COR-L47 (cell line): Measurements from ENCODE around the gene TBC1D12.
"Not testable (repeated sequence)": the region's sequence is repeated elsewhere in the genome, so short reads cannot be mapped to it uniquely, and the experiment has no call there.

Experiments
- DNase-seq: peaks from one replicate; lab custom pipeline; 2025; lab: John Stamatoyannopoulos, UW

TBC1D12 gene

DNA sequence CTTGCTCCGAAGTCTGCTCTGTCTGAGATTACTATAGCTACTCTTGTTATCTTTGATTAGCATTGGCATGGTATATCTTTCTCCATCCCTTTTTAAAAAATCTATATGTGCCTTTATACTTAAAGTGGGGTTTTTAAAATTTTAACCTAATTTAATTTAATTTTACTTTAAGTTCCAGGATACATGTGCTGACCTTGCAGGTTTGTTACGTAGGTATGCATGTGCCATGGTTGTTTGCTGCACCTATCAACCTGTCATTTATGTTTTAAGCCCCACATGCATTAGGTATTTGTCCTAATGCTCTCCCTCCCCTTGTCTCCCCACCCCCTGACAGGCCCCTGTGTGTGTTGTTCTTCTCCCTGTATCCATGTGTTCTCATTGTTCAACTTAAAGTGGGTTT lies 54.6 kb downstream of the TBC1D12 start:
- no peak for DNase-seq

DNA sequence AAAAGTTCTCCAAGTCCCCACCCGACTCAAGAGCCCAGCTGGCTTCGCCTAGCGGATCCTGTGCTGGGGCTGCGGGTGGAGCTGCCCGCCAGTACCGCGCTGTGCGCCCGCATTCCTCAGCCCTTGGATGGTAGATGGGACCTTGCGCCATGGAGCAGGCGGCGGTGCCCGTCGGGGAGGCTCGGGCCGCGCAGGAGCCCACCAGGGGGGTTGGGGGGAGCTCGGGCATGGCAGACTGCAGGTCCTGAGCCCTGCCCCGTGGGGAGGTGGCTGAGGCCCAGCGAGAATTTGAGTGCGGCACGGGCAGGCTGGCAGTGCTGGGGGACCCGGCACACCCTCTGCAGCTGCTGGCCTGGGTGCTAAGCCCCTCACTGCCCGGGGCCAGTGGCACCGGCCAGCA lies 57.0 kb downstream of the TBC1D12 start:
- no peak for DNase-seq

DNA sequence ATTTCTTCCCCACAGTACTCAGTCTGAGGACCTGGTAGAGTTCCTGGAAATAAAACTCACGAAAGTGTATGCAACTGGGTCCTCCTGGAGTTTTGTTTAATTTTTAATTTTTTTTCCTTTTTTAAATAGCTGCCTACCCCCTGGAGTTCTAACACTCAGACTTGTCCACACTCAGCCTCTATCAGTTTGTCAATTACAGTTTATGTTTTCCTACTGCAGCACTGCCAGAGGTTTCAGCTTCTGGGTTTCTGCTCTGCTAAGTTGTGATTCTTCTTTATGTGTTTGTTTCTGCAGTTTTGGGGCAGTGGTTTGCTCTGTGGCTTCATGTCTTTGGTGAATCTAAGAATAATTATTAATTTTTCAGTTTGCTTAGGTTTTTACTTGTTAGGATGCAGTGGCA lies 59.2 kb downstream of the TBC1D12 start:
- DNase-seq, result no peak

DNA sequence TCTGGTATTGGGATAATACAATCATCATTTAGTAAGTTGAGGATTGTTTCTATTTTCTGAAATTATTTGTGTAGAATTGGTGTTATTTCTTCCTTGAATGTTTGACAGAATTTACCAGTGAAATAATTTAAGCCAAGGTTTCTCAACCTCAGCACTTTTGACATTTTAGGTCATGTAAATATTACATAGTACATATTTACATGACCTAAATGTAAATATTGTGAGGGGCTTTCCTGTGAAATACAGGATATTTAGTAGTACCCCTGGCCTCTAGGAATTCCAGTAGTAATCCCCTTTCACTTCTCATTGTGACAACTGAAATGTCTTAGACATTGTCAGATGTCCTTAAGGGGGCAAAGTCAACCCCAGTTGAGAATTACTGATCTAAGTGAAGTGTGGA lies 59.8 kb downstream of the TBC1D12 start:
- DNase-seq, result no peak

DNA sequence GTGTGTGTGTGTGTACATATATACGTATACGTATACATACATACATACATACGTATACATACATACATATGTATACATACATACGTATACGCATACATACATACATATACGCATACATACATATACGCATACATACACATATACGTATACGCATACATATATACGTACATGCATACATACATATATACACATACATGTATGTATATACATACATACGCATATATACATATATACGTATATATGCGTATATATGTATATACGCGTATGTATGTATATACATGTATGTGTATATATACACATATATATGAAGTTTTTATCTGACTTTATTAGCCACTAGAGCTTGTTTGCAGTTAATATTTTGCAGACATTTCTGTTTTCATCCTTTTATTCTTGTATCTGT lies 63.3 kb downstream of the TBC1D12 start:
- DNase-seq, result no peak

DNA sequence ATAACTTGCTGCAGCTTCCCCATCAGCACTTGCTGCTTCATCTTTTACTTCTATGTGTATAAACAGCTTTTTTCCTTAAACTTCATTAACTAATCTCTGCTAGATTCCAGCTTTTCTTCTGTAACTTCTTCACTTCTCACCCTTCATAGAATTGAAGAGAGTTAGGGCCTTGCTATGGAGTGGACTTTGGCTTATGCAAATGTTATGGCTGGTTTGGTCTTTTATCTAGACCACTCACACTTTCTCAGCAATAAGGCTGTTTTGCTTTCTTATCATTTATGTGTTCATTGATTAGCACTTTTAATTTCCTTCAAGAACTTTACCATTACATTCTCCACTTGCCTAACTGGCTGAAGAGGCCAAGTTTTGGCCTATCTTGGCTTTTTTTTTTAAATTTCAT lies 79.1 kb downstream of the TBC1D12 start:
- DNase-seq, result no peak

DNA sequence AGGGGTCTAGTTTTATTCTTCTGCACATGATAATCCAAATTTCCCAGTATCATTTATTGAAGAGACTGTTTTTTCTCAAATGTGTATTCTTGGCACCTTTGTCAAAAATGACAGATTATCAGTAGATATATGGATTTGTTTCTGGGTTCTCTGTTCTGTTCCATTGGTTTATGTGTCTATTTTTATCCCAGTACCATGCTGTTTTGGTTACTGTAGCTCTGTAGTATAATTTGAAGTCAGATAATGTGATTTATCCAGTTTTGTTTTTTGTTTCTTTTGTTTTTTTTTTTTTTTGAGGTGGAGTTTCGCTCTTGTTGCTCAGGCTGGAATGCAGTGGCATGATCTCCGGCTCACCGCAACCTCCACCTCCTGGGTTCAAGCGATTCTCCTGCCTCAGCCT lies 81.6 kb downstream of the TBC1D12 start:
- DNase-seq, result no peak

DNA sequence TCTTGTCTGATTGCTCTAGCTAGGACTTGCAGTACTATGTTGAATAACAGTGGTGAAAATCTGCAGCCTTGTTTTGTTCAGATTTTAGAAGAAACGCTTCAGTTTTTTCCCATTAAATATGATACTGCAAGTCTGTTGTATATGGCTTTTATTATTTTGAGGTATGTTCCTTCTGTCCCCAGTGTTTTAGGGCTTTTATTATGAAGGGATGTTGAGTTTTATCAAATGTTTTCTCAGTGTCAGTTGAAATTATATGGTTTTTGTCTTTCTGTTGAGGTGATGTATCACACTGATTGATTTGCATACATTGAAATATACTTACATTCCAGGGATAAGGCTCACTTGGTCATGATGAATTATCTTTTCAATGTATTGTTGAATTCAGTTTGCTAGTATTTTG lies 82.8 kb downstream of the TBC1D12 start:
- no peak for DNase-seq

DNA sequence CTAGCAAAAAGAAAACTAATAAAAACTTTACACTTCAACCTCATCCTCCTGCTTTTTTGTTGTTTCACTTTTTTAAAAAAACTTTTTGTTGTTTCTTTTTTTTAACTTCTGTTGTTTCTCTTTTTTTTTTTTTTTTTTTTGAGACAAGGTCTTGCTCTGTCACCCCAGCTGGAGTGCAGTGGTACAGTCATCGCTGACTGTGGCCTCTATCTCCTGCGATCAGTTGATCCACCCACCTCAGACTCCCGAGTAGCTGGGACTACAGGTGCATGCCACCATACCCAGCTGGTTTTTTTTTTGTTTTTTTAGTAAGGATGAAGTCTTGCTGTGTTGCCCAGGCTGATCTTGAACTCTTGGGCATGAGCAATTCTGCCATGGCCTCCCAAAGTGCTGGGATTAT lies 85.2 kb downstream of the TBC1D12 start:
- DNase-seq, result no peak

DNA sequence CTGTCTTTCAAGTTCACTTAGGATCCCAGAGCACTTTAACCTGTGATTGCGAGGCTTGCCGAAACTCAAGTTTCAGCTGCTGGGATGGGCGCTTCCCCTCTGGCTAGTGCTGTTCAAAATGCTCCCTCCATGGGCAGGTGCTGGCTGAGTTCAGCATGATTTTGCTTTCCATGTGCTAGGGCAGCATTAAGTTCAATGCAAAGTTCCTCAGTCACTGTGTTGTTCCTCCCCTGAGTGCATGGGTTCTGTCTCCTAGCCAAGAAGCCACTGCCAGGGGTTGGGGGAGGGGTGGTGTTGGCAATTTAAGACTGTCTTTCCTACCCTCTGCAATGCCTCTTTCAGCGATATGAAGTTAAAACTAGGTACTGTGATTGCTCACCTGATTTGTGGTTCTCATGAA lies 86.8 kb downstream of the TBC1D12 start:
- no peak for DNase-seq

DNA sequence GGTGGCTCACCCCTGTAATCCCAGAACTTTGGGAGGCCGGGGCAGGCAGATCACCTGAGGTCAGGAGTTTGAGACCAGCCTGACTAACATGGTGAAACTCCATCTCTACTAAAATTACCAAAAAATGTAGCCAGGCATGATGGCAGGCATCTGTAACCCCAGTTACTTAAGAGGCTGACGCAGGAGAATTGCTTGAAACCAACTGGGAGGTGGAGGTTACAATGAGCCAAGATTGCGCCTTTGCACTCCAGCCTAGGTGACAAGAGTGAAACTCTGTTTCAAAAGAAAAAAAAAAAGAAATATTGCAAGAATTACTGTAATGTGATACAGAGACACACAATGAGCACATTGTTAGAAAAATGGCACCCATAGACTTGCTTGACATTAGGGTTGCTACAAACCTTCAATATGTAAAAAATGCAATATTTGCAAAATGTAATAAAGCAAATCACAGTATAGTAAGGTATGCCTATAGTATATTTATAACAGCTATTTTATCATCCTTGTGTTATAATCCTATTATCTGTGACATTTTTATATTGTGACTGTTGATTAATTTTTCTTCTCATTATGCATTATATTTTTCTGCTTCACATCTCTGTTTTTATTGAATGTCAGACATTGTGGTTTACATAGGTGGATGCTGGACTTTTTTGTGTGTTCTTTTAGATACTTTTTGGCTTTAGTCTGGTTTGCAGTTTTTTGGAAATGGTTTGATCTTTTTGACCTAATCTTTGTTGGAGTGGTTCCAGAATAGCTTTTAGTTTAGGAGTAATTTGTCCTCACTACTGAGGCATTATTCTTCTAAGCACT lies 87.8 kb downstream of the TBC1D12 start:
- no peak for DNase-seq

DNA sequence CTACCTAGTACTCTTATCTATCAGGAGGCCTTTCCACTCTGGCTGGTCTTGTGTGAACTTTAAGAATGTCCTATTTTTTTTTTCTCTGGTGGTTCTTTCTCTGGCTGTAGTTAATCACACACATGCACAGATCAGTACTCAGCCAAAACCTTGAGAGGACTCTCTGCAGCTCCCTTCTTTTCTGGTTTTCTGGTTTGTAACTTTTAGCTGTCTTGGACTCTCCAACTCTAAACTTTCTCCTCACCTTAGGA lies 88.4 kb downstream of the TBC1D12 start:
- DNase-seq, result no peak

DNA sequence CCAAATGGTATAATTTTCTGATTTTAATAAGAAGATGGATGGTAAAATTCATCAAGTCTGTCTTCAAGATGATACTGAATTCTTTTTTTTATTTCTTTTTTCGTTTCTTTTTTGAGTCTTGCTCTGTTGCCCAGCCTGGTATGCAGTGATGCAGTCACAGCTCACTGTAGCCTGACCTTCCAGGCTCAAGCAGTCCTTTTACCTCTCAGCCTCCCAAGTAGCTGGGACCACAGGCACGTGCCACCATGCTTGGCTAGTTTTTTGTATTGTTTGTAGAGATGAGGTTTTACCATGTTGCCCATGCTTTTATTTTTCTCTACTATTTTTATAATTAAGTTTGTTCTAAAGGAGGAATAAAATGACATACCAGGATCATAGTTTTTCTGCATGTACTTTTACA lies 91.1 kb downstream of the TBC1D12 start:
- DNase-seq, result no peak

DNA sequence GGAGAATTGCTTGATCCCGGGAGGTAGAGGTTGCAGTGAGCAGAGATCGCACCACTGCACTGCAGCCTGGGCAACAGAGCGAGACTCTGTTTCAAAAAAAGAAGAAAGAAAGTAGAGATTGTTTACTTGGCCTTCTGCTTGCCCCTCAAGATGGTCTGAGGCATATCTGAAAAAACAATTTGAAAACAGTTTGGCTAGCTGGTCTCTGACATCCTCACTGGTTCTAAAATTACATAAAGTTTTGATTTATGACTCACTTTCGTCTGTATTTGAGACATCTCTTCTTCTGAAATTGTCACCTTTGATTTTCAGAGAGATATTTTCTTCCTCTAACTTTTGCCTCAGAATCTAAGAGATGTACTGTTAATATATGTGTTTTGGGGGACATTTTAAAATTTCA lies 93.7 kb downstream of the TBC1D12 start:
- no peak for DNase-seq

DNA sequence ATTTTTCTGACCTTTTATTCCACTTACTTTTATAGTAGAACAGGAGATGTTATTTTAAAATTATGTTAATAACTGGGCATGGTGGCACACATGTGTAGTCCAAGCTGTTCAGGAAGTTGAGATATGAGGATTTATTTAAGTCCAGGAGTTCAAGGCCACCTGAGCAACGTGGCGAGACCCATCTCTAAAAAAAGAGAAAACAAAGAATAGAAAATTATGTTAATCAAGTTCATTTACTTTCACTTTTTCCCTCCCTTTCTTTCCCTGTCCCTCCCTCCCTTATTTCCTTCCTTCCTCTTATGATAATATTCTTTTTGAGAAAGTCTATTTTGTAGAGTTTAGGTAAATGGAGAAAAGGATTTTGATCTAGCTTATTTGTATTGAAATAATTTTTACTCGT lies 94.3 kb downstream of the TBC1D12 start:
- DNase-seq, result no peak

DNA sequence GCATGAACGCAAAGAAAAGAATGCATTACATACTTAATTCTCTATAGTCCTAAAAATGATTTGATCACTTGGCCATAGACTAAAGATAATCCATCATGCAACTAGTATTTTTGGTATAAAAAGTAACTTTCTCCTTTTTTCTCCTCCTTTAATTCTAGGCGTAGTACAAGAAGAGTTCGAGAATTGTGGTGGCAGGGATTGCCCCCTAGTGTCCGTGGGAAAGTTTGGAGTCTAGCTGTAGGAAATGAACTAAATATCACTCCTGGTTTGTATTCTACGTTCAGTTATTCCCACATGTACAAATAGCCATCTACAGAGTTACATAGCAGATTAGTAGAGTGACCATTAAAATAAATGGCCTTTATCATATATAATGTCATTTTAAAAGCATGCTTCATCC lies 97.7 kb downstream of the TBC1D12 start:
- DNase-seq, result no peak

DNA sequence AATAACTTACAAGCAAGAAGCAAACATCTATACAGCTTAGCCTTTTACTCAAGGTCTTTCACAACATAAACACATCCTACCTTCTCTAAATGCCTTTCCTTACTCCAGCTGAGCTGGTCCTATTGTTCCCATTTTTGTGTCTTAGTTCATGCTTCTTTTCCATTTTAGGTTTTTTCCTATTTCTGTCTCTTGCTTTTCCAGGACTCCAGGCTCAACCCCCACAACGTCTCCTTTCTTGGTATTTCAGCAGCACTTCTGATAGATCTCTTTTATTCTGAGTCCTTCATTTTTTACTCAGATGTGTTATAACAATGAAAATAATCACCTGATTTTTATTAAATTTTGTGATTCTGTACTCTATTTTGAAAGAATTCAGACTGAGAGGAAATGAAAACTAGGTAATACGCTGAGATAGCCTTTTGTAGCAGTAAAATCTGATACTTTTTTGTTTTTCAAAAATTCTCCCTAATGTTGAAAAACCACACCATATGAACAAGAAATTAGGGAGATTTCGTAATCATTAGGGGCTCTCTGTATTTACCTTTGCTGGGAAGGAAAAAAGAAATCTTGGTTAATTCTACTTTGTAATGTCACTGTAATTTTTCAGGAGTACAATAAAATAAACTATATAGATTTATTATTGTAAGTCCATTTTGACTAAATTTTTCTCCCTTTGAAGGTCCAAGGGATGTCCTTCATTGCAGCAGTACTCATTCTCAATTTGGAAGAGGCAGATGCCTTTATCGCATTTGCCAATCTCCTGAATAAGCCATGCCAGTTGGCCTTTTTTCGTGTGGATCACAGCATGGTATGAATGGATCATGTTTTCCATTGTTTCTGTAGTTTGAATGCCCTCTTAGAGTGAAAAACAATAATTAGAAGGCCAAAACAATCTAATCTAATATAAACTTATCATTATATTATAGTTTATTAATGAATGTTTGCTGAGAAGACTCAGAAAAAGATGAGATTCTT lies 119.2 kb downstream of the TBC1D12 start:
- no peak for DNase-seq

DNA sequence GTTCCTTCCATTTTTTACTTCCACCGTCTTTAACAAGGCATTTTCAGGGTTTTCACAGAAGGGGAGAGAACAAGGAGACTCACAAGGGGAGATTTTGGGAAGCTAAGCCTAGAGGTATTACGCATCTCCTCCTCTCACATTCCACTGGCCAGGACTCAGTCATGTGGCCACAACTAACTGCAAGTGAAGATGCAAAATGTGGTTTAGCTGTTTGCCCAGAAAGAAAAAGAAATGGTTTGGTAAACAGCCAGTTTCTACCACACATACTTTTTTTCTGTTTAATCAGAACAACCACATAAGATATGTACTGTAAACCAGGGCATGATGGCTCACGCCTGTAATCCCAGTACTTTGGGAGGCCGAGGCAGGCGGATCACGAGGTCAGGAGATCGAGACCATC lies 121.8 kb downstream of the TBC1D12 start:
- DNase-seq, result no peak

DNA sequence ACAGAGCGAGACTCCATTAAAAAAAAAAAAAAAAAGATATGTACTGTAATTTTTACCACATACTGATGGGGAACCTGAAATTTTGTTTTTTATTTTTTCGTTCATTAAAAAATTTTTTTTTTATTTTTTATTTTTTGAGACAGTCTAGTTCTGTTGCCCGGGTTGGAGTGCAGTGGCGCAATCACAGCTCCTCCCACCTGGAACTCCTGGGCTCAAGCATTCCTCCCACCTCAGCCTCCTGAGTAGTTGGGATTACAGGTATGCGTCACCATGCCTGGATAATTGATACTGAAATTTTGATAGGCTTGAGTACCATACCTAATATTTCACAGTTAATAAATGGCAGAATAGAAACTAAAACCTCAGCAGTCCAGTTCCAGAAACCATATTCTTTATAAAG lies 122.4 kb downstream of the TBC1D12 start:
- DNase-seq, result no peak

DNA sequence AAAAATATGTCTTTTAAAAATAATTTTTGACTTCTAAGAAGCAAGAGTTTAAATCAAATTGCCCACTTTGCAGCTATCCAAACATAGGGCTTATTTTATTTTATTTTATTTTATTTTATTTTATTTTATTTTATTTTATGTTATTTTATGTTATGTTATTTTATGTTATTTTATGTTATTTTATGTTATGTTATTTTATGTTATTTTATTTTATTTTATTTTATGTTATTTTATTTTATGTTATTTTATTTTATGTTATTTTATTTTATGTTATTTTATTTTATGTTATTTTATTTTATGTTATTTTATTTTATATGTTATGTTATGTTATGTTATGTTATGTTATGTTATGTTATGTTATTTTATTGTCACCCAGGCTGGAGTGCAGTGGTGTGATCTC lies 129.2 kb downstream of the TBC1D12 start:
- not testable (repeated sequence) for DNase-seq

DNA sequence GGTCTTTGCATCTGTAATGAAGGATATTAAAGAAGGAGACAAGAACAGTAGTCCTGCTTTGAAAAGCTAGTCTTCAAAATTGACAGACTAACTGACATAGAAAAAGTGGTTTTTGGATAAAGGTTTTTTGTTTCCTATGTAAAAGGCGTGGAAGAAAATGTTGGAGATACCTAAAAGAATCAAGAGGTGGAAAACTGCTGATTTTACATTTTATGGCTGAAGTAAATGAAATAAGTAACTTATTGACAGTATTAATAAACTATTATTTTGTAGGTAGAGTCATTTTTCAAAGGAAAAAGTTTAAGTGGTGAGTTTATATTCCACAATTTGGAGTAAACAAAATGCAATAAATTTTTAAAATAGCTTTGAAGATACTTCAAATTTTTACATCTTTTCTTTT lies 130.7 kb downstream of the TBC1D12 start:
- DNase-seq, result no peak

DNA sequence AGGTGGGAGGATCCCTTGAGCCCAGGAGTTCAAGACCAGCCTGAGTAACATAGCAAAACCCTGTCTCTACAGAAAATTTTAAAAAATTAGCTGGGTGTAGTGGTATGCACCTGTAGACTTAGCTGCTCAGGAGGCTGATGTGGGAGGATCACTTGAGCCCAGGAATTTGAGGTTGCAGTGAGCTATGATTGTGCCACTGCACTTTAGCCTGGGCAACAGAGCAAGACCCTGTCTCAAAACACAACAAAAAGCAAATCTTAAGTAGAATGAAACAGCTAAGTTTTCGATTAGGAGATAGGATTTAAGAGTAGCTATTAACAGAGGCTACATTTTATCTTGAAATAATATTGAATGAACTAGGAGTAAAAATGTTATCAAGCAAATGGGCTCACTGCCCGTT lies 139.9 kb downstream of the TBC1D12 start:
- DNase-seq, result not testable (repeated sequence)

DNA sequence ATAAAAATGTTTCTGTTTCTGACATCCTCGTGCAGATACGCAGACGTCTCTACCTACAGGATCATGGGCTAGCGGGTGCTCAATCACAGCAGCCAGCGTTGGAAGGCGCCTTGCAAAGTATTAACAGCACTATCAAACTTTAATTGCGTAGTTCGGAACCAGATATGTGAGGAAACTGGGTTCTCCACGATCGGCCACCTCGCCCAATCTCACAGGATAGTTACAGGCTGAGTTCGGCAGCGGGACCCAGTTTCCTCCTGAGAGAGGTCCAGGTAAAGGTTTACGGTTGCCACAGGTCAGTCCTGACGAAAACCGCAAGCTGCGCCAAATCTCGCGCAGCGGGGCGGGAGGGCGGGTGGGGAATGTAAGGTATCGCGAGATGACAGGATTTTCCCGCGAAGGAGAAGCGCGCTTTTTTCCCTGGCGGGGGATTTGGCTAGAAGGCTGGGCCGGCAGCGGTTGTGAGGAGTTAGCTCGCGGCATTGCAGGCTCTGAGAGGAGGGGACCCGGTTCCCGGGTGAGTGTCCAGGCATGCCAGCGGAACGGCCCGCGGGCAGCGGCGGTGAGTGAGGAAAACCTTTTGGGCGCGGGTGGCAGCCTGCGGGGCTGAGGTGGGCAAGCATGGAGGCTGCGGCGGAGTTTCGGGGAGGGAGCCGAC lies 143.2 kb downstream of the TBC1D12 start, which contains the start of gene HELLS:
Gene HELLS (plus strand): TSS at position 398 of the 658 bp plus-strand sequence. CDS start 134 bp downstream, at position 532.
- peak; percentile 59 for DNase-seq
